Pancreas (tissue), 10 donors: ENCODE data around the gene HMMR. TPM values are rescaled to one million over a fixed set of nuclear protein-coding genes. Genes with fewer than 3 reads are reported as not detected.
A peak's percentile ranks its signal among the peaks of the same experiment; 100 is the strongest.

Experiments used
- ATAC-seq, 4 donors: fragments of 200-7000 bp; cut with Tn5 transposase; one replicate each; pipeline versions ENCODE4 v1.8.0 to v1.9.1; 2020; ENCODE audit warnings: mild to moderate bottlenecking in 4 of 4, moderate library complexity in 4 of 4
- DNase-seq, 6 donors: peaks; one replicate each; pipeline ENCODE4 v3.0.0-alpha.2; 2020
- FAIRE-seq: peaks from 2 replicates; lab custom pipeline; 2012; peaks lifted over from hg19 to GRCh38; lab: Jason Lieb, UNC
- H3K27ac ChIP-seq, 4 donors: fragments of 200-600 bp; sonication (generic); 1 replicate in 3 of 4; 2 replicates in 1 of 4; pipeline versions ENCODE4 v1.5.0 to v1.8.0; 2020
- H3K27me3 ChIP-seq, 4 donors: fragments of 200-600 bp; one replicate each; pipeline ENCODE4 v1.8.0; 2021
- H3K36me3 ChIP-seq, 3 donors: fragments of 200-600 bp; sonication (generic) in 1 of 3; one replicate each; pipeline versions ENCODE4 v1.5.0 to v1.8.0; 2020 to 2021
- H3K4me1 ChIP-seq, 3 donors: fragments of 200-600 bp; one replicate each; pipeline ENCODE4 v1.8.0; 2021
- H3K4me3 ChIP-seq, 4 donors: fragments of 200-600 bp; sonication (generic) in 2 of 4; one replicate each; pipeline versions ENCODE4 v1.5.0 to v1.8.0; 2020 to 2021
- H3K9me3 ChIP-seq, 4 donors: fragments of 200-600 bp; one replicate each; pipeline ENCODE4 v1.8.0; 2021
- CTCF ChIP-seq, 4 donors: fragments of 200-600 bp; sonication (generic) in 3 of 4; IDR thresholded peaks; one replicate each; pipeline versions ENCODE4 v1.5.0 to v1.8.0; 2021; ENCODE audit warnings: antibody characterized with exemption in 4 of 4
- WGBS, 2 donors: extraction: QIAGEN DNeasy Blood & Tissue Kit; methylation state at CpG; one replicate each; pipeline ENCODE4 v1.1.7; 2013; 5-methylcytosine and 5-hydroxymethylcytosine counted together
- intact Hi-C, 3 donors: fragments of 100-400 bp; cut with DNase I; formaldehyde crosslinking; loops; one replicate each; pipeline versions ENCODE4 v1.11.1 to v1.14.2; 2022
- polyA plus RNA-seq, 2 donors: library from polyadenylated mRNA; stranded (reverse); fragments of 200-250 nt; gene quantifications; one replicate each; pipeline ENCODE4 v1.2.3, GENCODE V29; 2013
- total RNA-seq, 6 donors: library from RNA; stranded (reverse); fragmentation: NEBNext Ultra II Directional in 4 of 6; extraction: Animal tissue kit (Norgen Biotek cat#: 25700) in 4 of 6; gene quantifications; one replicate each; pipeline versions ENCODE4 v1.2.1 to v1.2.4, GENCODE V29; 2021 to 2023
- donor health status: healthy with polysubstance abuse.
- donor health status: DM: no; HTN: no; CAD: no; lungs with moderate emphysema.
- donor health status: DM: no; HTN: no; CAD: no.
- donor health status: control.
- donor health status: control.
- donor health status: Bipolar disorder and iron deficiency.
- donor health status: DM: yes; HTN: yes; CAD: no.
- donor health status: DM: no; HTN: no; CAD: no.
- donor health status: DM: no; HTN: no; CAD: no.
- donor health status: DM: yes; HTN: yes; CAD: no.

The HMMR gene
- total and polyA plus RNA-seq, 8 donors, result 0.07 to 0.84 (median 0.26) TPM; not detected in 1

- DNase-seq, result no peak
- H3K4me1 ChIP-seq, result peaks cover 17 to 44% (median 42%) of the 10 kb centered on the region in 3 donors
- H3K27ac ChIP-seq, result no peak overlapping the region
- intact Hi-C loops, result no loop called here
- no peak for TF ChIP-seq CTCF (IDR thresholded peaks at IDR 0.05)
- H3K36me3 ChIP-seq, result peaks cover 0 to 17% (median 12%) of the 10 kb centered on the region in 3 donors
- H3K4me3 ChIP-seq, result peak overlapping the region in 3 of 4 donors; percentile 68 to 77 (median 73)
- ATAC-seq, result no peak
- no peaks in the 10 kb centered on the region for H3K27me3 ChIP-seq
- no peak for FAIRE-seq
- no peaks in the 10 kb centered on the region for H3K9me3 ChIP-seq
- 44 to 49% methylated on average over 2 of the region's 2 CpGs for WGBS, 2 donors
Observed at GRCh38 chr5:163439092-163439425, 21.4 kb upstream of the HMMR start.

- ATAC-seq (no peak), FAIRE-seq (no peak), DNase-seq (no peak)
- no peak for TF ChIP-seq CTCF (IDR thresholded peaks at IDR 0.05)
- WGBS, 2 donors, result 51 to 59% methylated on average over 3 of the region's 3 CpGs
- H3K27me3 ChIP-seq, result no peaks in the 10 kb centered on the region
- peaks cover 0 to 35% (median 15%) of the 10 kb centered on the region in 3 donors for H3K36me3 ChIP-seq
- peaks cover 8 to 31% (median 29%) of the 10 kb centered on the region in 3 donors for H3K4me1 ChIP-seq
- no peak overlapping the region for H3K4me3 ChIP-seq
- H3K9me3 ChIP-seq, result no peaks in the 10 kb centered on the region
- intact Hi-C loops, result no loop called here
- H3K27ac ChIP-seq, result no peak overlapping the region
Observed at GRCh38 chr5:163440954-163441353, 19.5 kb upstream of the HMMR start.

GRCh38 chr5:163444526-163444925 lies 15.9 kb upstream of the HMMR start:
- intact Hi-C loops, result no loop called here

GRCh38 chr5:163445345-163445744 lies 15.1 kb upstream of the HMMR start:
- Histone ChIP-seq H3K9me3 (no peaks in the 10 kb centered on the region), H3K36me3 (peaks cover 9 to 54% (median 30%) of the 10 kb centered on the region in 3 donors)
- intact Hi-C loops, result no loop called here

More at GRCh38 chr5:163444526-163444925, 15.9 kb upstream of the HMMR start:
- no peak overlapping the region for H3K4me3 ChIP-seq
- H3K4me1 ChIP-seq, result peaks cover 5 to 21% (median 18%) of the 10 kb centered on the region in 3 donors
- no peak for ATAC-seq
- FAIRE-seq, result no peak
- no peaks in the 10 kb centered on the region for H3K27me3 ChIP-seq
- peaks cover 9 to 53% (median 30%) of the 10 kb centered on the region in 3 donors for H3K36me3 ChIP-seq
- no peaks in the 10 kb centered on the region for H3K9me3 ChIP-seq
- H3K27ac ChIP-seq, result no peak overlapping the region
- TF ChIP-seq CTCF (IDR thresholded peaks at IDR 0.05), result no peak
- WGBS, 2 donors, result 89 to 93% methylated on average over 1 of the region's 1 CpG
- no peak for DNase-seq

More at GRCh38 chr5:163445345-163445744, 15.1 kb upstream of the HMMR start:
- Histone ChIP-seq H3K27me3 (no peaks in the 10 kb centered on the region), H3K4me3 (no peak overlapping the region), H3K4me1 (peaks cover 1 to 13% (median 10%) of the 10 kb centered on the region in 3 donors), H3K27ac (no peak overlapping the region)
- DNase-seq (no peak), ATAC-seq (no peak), FAIRE-seq (no peak)
- WGBS, 2 donors, result 93 to 97% methylated on average over 6 of the region's 6 CpGs
- no peak for TF ChIP-seq CTCF (IDR thresholded peaks at IDR 0.05)
